Right ventricle myocardium inferior (tissue), 1 donor: ENCODE measurements around the gene HBEGF. TPM values are rescaled to one million over a fixed set of nuclear protein-coding genes. Genes with fewer than 3 reads are reported as not detected.
A peak's percentile ranks its signal among the peaks of the same experiment; 100 is the strongest.

Experiments
- ATAC-seq: fragments of 200-7000 bp; cut with Tn5 transposase; one replicate; pipeline ENCODE4 v1.9.1; 2020; ENCODE audit warnings: mild to moderate bottlenecking, moderate library complexity
- DNase-seq: peaks from one replicate; pipeline ENCODE4 v3.0.0; 2021; ENCODE audit errors: missing footprints
- intact Hi-C: fragments of 100-400 bp; cut with DNase I; formaldehyde crosslinking; loops from one replicate; pipeline ENCODE4 v1.11.0; 2022
- total RNA-seq: library from RNA; stranded (reverse); fragmentation: NEBNext Ultra II Directional; extraction: Animal tissue kit (Norgen Biotek cat#: 25700); gene quantifications from one replicate; pipeline ENCODE4 v1.2.1, GENCODE V29; 2021
- donor health status: DM: no; HTN: yes; CAD: no; lungs with severe emphysema.

The HBEGF gene
- total RNA-seq, 1 donor from 2014 or later: 20.2 TPM

- ATAC-seq (peak; percentile 40), DNase-seq (no peak)
- intact Hi-C loops: no loop called here
These were observed 54.0 kb downstream of the HBEGF start for GRCh38 chr5:140292212-140293036.

- ATAC-seq (no peak), DNase-seq (no peak)
- intact Hi-C loops: no loop called here
These were observed 58.4 kb downstream of the HBEGF start for GRCh38 chr5:140287801-140288521.

- intact Hi-C loops: no loop called here
These were observed 60.0 kb downstream of the HBEGF start for GRCh38 chr5:140286424-140286823.

GRCh38 chr5:140284013-140284412, 62.4 kb downstream of the HBEGF start:
- no peak for ATAC-seq
- intact Hi-C loops: no loop called here
- DNase-seq: no peak

More at GRCh38 chr5:140286424-140286823, 60.0 kb downstream of the HBEGF start:
- DNase-seq (no peak), ATAC-seq (no peak)

Other genes with a start within 250 kb of the HBEGF start
- 22.2 TPM for gene PURA, start 232.5 kb downstream of the HBEGF start, total RNA-seq
- 10.1 TPM for gene IGIP, start 220.7 kb downstream of the HBEGF start, total RNA-seq
- gene CYSTM1, start 171.4 kb downstream of the HBEGF start, total RNA-seq: 67.0 TPM
- 80.6 TPM for gene PFDN1, start 43.5 kb downstream of the HBEGF start, total RNA-seq
- not detected for gene SLC4A9, start 13.6 kb upstream of the HBEGF start, total RNA-seq
- 57.2 TPM for gene ANKHD1, start 55.2 kb upstream of the HBEGF start, total RNA-seq
- 11.7 TPM for gene EIF4EBP3, start 201.1 kb upstream of the HBEGF start, total RNA-seq
- gene SRA1, start 210.9 kb upstream of the HBEGF start, total RNA-seq: 29.4 TPM
- 10.6 TPM for gene APBB3, start 218.0 kb upstream of the HBEGF start, total RNA-seq
- 76.4 TPM for gene SLC35A4, start 218.2 kb upstream of the HBEGF start, total RNA-seq